PFSK-1 (cell line): ENCODE data around the gene KIF26B.

Experiments
- POLR2AphosphoS5 ChIP-seq: IDR thresholded peaks from 2 replicates; pipeline ENCODE4 v1.6.1; 2012; ENCODE audit warnings: low read depth, mild to moderate bottlenecking, control low read depth, low read length, moderate library complexity
- TF ChIP-seq, protein P1 (sequence below), 2 experiments: IDR thresholded peaks; 2 replicates each; pipeline versions ENCODE4 v1.6.1 to v1.8.0; 2011 to 2012; ENCODE audit warnings: low read depth in 2 of 2, low read length in 2 of 2, control low read depth in 1 of 2, inconsistent platforms in 1 of 2, mild to moderate bottlenecking in 1 of 2, moderate library complexity in 1 of 2; ENCODE audit not compliant: insufficient read depth in 1 of 2

GRCh38 chr1:245692318-245692717 is 537.5 kb downstream of the KIF26B start:
- no peak for TF ChIP-seq POLR2AphosphoS5
- TF ChIP-seq, protein P1, sequence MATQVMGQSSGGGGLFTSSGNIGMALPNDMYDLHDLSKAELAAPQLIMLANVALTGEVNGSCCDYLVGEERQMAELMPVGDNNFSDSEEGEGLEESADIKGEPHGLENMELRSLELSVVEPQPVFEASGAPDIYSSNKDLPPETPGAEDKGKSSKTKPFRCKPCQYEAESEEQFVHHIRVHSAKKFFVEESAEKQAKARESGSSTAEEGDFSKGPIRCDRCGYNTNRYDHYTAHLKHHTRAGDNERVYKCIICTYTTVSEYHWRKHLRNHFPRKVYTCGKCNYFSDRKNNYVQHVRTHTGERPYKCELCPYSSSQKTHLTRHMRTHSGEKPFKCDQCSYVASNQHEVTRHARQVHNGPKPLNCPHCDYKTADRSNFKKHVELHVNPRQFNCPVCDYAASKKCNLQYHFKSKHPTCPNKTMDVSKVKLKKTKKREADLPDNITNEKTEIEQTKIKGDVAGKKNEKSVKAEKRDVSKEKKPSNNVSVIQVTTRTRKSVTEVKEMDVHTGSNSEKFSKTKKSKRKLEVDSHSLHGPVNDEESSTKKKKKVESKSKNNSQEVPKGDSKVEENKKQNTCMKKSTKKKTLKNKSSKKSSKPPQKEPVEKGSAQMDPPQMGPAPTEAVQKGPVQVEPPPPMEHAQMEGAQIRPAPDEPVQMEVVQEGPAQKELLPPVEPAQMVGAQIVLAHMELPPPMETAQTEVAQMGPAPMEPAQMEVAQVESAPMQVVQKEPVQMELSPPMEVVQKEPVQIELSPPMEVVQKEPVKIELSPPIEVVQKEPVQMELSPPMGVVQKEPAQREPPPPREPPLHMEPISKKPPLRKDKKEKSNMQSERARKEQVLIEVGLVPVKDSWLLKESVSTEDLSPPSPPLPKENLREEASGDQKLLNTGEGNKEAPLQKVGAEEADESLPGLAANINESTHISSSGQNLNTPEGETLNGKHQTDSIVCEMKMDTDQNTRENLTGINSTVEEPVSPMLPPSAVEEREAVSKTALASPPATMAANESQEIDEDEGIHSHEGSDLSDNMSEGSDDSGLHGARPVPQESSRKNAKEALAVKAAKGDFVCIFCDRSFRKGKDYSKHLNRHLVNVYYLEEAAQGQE (IDR thresholded peaks at IDR 0.05; ENCODE audit: insufficient read depth in 1 of 2, low read depth in 2 of 2, low read length in 2 of 2): no peak
